Measurements from ENCODE around the gene BHLHE23.
"Not testable (repeated sequence)": the region's sequence is repeated elsewhere in the genome, so short reads cannot be mapped to it uniquely, and the experiment has no call there.

Gene BHLHE23

DNA sequence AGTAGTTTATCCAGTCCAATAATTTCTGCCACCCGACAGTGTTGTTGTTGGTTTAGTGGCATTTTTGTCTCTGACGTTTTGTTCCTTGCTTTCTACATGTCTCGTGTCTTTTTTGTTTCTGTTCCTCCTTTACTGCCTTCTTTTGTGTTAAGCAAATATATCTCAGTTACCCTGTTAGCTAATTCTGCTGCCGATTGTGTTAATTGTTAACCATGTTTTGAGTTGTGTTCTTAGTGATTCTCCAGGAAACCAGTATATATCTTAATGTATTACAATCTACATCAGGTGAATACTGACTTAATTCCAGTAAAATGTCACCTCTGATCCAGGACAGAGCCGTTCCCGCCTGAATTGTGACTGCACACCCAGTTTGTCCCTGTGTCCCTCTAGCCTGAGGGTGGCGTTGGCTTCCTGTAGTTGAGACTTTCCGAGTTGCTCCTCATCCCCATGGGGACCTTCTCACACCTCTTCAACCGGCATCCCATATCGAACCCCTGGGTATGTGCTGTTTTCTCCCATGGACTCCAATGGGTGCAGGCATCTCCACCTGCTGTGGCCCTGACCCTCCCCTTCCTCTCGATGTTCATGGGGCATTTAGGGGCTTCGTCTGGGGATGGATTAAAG, 35.8 kb upstream of the BHLHE23 start:
- DNase-seq: no peak

DNA sequence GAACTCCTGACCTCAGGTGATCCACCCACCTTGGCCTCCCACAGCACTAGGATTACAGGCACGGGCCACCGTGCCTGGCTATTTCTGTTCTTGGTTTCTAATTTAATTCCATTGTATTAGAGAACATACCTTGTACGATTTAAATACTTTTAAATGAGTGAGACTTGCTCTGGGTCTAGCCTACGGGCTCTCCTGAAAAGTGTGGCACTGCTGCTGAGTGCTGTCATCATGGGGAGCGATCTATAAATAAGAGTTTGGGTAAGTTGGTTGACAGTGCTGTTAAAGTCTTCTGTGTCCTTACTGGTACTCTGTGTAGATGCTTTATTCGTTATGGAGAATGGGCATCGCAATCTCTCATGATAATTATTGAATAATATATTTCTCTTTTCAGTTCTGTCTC, 35.0 kb upstream of the BHLHE23 start:
- no peak for DNase-seq

DNA sequence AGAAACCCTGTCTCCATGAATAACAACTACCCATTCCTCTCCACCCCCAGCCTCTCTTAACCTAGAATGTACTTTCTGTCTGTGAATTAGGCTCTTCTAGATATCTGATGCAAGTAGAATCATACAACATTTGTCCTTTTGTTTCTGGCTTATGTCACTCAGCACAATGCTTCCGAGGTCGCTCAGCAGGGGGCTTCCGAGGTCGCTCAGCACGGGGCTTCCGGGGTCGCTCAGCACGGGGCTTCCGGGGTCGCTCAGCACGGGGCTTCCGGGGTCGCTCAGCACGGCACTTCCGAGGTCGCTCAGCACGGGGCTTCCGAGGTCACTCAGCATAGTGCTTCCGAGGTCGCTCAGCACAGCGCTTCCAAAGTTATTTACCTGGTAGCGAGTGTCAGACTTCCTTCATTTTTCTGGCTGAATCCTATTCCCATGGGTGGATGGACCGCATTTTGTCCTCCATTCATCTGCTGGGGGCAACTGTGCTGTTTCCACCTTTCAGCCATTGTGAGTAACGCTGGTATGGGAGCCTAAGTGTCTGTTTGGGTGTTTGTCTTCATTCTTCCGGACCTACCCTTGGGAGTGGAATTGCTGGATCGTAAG, 31.0 kb upstream of the BHLHE23 start:
- no peak for DNase-seq

DNA sequence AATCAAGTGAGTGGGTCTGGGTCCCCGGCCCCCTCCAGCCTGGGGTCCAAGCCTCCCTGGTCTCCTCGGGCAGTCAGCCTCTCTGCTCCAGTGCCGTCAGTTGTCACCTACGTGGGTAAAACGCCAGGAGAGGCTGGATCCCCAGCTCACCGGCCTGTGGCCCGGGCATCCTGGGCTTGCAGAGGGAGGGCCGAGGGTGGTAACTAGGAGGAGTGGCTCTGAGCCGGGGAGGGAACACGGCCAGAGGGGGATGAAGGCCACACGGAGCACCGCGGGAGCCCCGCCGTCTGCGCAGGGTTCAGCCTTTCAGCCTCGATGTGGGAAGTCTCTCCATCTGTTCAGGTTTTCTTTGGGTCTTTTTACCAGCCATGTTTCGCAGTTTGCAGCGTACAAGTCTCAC, 29.5 kb upstream of the BHLHE23 start:
- no peak for DNase-seq

DNA sequence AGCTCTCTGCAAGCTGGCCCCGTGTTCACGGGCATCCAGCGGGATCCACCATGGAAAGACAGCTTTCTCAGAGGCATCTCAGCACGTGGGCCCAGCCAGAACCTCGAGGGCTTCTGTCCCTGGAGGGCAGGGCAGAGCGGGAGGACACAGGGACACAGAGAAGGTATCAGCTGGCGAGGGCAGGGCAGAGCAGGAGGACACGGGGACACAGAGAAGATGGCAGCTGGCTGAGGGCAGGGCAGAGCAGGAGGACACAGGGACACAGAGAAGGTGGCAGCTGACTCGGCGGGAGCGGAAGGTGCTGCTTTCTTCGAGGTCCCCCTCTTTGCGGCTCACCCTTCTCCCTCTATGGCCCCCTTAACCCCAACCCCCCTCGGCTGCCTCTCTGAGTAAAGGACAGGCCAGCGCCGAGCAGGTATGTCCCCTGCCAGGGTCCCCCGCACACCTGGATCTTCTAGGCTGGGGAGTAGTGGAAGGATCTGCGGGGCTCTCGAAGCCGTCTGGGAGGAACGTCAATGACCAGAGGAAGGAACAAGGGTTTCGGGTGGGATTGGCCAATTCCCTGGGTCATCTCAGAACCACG, 28.9 kb upstream of the BHLHE23 start:
- DNase-seq: no peak

DNA sequence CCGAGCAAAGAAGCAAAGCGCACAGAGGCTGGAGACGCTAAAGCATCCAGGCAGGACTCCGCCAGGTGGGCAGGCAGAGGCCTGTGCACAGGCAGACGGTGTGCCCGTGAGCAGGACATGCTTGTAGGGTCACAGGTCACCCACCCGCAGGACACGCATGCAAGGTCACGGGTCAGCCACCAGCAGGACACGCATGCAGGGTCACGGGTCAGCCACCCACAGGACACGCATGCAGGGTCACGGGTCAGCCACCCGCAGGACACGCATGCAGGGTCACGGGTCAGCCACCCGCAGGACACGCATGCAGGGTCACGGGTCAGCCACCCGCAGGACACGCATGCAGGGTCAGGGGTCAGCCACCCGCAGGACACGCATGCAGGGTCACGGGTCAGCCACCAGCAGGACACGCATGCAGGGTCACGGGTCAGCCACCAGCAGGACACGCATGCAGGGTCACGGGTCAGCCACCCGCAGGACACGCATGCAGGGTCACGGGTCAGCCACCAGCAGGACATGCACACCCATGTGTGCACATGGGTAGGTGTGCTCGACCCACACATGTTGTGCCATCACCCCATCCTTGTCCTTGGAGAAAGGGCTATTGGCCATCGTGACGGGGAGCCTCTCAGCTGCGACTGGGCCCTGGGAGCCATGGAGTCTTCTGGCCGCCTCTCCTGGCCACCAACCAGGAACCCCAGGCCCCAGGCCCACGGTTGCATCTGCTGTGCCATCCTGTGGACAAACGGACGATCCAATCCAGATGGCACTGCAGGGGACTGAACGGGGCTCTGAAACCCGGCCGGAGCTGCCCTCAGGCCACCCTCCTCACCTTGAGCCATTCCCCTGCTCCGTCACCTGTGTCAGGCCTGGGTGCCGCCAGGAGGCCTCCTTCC, 28.2 kb upstream of the BHLHE23 start:
- DNase-seq: not testable (repeated sequence)

DNA sequence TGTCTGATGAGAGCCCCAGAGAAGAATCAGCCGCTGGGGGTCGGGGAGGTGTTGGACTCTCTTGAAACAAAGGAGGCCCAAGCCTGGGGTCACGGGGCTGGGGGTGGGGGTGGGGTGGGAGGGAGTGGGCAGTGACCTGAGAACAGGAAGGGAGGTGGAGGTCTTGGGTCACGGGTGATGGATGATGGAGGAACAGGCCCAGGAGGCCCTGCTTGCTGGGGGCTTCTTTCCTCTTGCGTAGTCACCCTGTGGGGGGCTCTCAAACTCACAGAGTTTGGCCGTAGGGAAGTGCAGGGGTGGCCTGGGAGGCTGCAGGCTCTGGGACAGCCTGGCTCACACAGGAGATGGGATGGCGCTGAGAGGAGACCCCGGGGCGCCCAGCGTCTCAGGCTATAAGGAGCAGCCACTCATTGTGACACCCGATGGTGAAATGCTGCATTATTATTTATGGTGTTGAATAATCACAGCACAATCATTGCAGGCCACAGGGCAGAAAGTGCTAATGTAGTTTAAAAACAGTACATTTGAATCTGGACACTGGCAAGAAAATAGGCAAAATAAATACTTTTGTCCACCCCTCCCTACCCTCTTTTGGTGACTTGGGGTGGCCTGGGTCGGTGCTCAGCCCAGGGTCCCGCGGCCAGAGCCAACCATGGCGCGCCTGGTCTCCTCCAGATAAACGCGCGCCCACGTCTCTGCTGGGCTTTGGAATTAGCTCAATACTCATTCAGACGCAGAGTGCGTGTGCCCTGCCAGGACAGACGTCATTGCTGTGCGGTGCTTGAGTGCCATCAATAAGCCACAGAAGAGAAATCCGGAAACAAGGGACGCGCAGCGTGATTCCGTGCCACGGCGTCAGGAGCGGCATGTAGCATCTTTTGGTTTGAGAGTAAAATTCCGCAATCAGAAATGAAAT, 27.3 kb upstream of the BHLHE23 start:
- no peak for DNase-seq

DNA sequence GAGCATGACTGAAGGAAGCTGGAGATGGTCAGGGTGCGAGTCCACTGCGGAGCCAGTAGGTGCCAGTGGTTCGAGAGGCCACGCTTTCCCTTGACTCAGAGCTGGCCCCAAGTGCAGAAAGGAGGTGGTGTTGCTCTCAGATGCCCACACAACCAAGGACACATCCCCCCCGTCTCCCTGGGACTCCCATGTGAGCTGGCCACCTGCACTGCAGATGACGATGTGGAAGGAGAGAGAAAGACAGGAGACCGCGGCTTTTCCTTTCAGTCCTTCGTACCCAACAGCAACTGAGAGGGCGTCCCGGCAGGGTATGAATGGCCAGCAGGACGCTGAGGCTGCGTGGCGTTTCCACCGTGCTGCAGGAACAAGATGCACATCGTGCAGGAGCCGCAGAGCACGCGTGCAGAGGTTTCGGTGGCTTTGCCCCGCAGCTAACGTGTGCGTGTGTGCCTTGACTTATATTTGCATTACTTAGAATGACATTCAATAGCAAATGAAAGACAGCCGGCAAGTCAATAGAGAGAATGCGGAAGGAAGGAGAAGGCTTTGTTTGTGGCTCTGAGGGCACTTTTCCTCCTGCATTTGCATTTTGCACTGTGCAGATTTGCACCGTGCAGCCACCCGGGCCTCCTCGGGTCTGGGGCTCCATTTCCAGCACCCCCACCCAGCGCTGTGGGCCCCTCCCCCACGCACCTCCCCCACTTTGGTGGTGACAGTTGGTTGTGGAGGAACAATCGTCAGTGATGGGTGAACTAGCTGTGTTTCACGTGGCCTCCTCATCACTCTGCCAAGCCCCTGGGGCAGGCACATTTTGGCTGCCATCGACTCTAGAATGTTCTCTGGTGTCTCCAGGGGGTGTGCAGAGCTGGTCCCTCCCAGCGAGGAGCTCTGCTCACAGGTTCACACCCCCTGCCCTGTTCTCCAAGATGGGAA, 26.4 kb upstream of the BHLHE23 start:
- DNase-seq: no peak

DNA sequence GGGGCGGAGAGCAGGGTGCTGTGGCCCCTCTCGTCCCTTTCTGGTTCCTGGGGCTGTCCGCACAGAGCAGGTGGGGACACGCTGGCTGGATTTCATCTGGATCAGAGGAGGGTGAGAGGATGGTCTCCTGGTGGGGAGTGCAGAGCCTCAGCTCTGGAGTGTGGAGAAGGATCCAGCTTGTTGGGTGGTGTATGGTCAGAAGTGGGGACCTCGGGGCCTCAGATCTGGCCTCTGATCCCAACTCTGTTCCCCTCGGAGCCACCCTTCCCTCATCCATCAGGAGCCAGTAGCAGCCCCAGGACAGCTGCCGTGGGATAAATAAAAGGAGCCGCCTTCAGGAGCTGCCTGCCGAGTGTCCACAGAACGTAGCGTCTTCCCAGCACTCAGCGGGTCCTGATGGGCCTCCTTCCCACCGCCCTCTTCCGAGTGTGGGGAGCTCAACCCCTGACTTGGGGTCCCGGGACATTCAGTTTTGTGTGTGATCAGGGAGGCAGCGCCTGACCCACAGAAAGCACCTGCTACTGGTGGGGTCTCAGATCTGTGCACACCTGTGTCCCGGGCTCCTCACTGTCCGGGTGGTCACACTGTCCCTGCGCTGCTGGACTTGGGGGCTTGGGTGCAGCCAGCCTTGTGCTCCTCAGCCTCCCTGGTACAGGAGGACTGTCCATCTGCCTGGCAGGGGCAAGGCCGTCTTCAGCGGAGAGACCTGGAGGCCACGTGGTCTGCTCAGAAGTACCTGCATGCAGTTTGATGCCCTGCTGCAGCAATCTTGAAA, 25.4 kb upstream of the BHLHE23 start:
- DNase-seq: no peak

DNA sequence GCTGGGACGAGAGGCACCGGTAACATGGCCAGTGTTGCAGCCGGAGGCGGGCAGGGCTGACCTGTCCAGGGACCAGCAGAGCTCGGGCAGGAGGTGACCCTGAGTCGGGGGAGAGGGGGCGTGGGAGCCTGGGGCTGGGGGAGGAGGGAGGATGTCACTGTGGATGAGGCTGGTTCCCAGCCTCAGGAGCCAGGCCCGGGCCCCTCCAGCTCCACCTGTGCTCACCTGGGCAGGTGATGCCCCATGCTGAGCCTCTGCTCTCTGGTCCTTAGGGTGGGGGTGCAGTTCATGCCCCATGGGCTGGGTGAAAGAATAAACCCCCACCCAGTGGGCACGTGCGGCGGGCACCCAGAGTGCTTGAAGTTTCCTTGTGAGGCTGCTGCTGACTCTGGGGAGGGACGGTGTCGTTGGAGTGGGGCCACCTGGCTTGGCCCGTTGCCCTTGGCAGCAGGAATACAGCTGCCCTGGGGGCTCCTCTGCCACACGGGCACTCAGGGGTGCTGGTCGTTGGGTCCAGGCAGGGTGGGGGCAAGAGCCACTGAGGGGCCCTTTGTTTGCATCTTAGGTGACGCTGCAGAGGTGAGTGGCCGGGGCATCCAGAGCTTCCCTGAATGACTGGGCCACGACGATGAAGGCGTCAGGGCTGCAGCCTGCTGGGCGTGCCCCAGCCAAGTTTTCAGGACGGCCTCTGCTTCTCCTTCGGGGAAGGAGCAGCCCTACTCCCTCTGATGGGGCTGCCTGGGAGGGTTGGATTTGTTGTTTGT, 24.7 kb upstream of the BHLHE23 start:
- DNase-seq: no peak

DNA sequence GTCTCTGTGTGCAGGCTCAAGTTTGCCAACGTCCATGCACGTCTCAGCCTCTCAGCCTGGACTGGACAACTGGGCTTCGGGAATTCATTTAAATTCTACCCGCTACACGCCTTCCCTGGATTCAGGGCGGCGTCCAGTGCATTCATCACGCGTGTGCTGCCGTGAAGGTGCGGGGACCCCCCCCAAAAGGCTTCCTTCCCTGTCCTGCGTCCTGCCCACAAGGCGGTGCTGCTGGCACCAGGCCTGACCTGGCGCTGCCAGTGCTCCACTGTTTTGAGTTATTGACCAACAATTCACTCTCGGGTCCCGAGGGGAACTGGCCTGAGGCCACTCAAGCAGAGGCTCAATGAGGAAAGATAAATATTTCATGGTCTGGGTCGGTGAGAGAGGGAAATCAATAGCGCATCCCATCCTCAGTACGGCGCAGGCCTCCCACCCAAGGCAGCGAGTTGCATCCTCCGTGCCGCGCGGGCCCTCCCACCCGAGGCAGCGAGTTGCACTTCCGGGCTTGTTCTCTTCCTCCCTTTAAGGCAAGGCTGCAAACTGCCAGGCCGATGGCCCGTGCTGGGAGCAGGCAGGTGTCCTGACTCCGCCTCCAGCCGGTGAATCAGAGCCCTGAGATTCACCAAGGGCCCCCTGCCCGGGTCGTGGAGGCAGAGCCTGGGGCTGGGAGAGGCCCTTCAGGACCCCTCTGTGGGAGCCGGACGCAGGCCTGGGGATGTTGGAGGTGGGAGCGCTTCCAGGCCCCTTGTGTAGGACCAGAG, 22.8 kb upstream of the BHLHE23 start:
- no peak for DNase-seq

DNA sequence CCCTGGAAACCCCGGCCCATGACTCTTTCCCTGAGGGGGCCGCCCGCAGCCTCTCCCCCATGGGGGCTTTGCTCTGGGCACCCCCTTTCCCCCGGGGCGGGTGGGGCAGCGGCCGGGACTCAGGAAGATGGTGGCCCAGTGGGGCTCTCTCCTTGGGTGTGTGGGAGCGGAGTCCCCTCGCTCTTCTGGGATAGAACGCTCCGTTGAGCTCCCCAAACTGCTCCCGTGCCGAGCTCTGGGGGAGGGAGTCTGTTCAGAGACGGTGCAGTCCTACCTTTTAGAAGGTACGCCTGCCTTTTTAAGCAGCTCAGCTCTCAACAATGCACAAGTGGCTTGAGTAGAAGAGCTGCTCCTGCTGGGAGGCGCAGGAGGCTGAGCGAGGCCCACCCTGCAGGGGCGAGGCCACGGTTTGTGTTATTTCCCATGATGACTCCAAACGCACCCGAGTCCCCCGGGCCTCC, 21.7 kb upstream of the BHLHE23 start:
- DNase-seq: no peak

DNA sequence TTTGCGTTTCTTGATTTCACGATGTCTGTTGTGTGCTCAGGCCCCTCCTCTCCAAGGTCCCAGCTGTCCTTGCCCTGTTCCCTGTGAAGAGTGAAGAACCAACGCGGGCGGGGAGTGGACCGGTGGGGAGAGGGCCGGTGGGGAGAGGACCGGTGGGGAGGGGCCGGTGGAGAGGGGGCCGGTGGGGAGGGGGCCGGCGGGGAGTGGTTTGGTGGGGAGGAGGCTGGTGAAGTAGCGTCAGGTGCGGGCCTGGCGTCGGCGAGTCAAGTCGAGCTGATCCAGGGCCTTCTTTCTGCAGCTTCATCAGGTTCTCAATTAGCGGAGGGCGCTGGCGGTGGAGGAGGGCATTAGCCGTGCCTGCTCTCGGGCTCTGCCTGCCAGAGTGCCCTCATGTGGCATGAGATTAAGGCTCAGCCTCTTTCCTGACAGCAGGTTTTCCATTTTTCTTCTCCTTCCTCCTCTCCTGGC, 21.2 kb upstream of the BHLHE23 start:
- no peak for DNase-seq

DNA sequence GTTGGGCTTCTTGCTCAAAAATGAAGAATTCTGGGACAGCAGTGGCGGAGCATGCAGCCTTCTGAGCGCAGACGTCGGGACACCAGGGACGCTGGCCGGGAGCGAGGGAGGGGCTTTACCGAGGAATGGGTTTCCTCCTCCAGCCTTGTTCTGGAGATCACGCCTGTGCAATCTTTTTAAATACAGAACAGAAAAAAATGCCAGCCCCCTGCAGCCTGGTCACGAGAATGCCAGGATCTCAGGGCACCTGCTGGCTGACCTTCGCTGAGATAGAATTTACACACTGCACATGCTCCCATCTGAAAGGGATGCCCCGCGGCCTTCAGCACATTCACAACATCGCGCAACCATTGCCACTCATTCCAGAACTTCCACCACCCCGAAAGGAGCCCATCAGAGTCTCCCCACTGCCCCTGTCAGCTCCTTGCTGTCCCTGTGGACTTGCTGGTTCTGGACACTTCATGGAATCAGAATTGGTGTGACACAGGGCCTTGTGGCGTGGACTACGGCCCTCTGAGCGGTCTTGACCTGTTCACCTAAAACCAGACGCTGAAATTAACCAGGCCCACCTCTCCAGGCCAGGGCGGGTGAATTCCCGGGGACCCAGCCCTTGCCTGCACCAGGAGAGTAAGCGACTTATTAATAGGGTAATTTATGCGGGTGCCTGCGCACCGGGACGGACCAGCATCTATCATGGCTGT, 20.6 kb upstream of the BHLHE23 start:
- no peak for DNase-seq

DNA sequence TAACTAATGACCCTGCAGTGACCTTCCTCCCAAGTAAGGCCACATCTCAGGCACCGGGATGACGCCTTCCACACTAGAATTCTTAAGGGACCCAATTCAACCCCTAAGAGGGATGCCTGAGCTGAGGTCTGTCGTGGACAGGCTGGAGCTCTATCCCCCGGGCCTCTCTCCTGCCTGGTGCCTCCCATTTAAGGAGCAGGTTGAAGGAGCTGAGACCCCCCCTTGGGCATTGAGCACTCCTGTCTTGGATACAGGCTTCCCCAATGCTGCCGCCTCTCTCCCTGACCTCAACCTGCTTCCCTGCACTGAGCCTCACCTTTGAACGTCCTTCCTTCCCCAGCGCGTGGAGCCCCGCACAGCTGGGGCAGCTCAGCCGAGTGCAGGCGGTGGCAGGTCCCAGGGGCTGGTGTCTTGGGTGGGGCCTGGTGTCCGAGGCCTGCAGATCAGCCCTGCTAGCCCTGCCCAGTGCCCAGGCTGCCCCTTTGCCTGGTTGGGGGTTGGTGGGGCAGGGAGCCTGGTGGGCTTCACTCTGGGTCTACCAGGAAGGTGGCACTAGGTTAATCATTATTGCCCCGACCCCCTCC, 19.9 kb upstream of the BHLHE23 start:
- no peak for DNase-seq

DNA sequence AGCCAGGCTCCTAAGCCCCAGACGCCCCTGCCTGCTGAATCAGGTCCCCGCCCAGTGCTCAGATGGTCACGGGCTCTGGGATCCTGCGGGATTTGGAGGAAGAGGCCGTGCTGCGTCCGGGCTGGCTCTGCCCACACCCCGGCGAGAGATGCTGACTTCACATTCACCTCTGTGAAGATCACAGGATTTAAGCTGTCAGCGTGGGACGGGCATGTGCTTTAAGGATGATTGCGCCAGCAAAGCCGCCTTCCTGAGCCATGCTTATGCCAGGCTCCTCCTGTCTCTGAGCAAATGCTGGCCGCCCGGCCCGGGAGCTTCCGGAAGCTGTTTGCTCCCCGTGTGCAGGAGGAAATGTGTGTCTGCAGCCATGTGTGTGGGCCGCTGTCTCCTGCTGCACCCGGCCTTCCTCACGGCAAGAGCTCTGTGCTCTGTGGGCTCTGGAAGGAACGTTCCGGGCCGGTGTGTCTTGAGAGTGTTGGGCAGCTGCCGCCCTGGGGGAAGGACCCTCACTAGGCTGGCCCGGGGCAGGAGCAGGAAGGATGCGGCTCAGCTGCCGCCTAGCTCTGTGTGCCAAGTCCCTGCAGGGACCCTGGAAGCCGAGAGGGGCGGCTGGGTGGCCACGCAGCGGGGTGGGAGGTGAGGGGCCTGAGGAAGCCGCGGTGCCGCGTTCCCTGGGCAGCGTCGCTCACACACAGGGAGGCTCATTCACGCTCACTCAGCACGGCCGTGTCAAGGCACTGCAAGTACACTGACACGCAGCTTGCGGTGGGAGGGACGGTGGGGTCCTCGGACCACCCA, 19.0 kb upstream of the BHLHE23 start:
- DNase-seq: no peak

Data from CD4-positive, alpha-beta T cell treated with Interleukin-4 for 4 hours (primary cell).